Esophagus muscularis mucosa (tissue), 3 donors: ENCODE measurements around the gene ZCCHC9.

Experiments used
- CTCF ChIP-seq, 3 experiments: fragments of 200-600 bp in 2 of 3; fragments of 450-650 bp in 1 of 3; sonication (generic) in 2 of 3; IDR thresholded peaks; one replicate each; pipeline ENCODE4 v1.5.1; 2017 to 2019; ENCODE audit warnings: antibody characterized with exemption in 3 of 3, mild to moderate bottlenecking in 2 of 3, moderate library complexity in 1 of 3
- POLR2A ChIP-seq: fragments of 450-650 bp; IDR thresholded peaks from one replicate; pipeline ENCODE4 v1.6.1; 2017; ENCODE audit warnings: antibody characterized with exemption, moderate library complexity, mild to moderate bottlenecking, low read depth
- POLR2AphosphoS5 ChIP-seq, 2 donors: sonication (generic); formaldehyde crosslinking; IDR thresholded peaks; one replicate each; pipeline ENCODE4 v1.6.1; 2017; ENCODE audit warnings: antibody characterized with exemption in 2 of 2

GRCh38 chr5:81290146-81290545 lies 11.2 kb upstream of the ZCCHC9 start:
- TF ChIP-seq CTCF (IDR thresholded peaks at IDR 0.05) (no peak), POLR2A (no peak), POLR2AphosphoS5 (IDR thresholded peaks at IDR 0.05) (no peak)
